T-helper 17 cell (primary cell): Measurements from ENCODE around the gene TRMT2A. TPM values are rescaled to one million over a fixed set of nuclear protein-coding genes. Genes with fewer than 3 reads are reported as not detected.

Source experiments
- ATAC-seq: fragments of 150-1000 bp; cut with Tn5 transposase; 2 replicates; pipeline ENCODE4 v1.10.0; 2021; ENCODE audit warnings: mild to moderate bottlenecking, moderate library complexity
- DNase-seq, 3 donors: peaks; one replicate each; pipeline versions ENCODE4 v3.0.0 to v3.0.0-alpha.2; 2020 to 2021
- H3K9me3 ChIP-seq: one replicate; pipeline ENCODE4 v1.7.0; 2013; ENCODE audit warnings: low read length, mild to moderate bottlenecking; ENCODE audit not compliant: control insufficient read depth, poor library complexity, severe bottlenecking
- H3K27ac Mint-ChIP-seq: one replicate; pipeline ENCODE4 v1.8.0; 2022; ENCODE audit warnings: mild to moderate bottlenecking, moderate library complexity, mixed read lengths
- H3K27me3 Mint-ChIP-seq: one replicate; pipeline ENCODE4 v1.8.0; 2022; ENCODE audit warnings: mixed read lengths
- H3K36me3 Mint-ChIP-seq: one replicate; pipeline ENCODE4 v1.8.0; 2022; ENCODE audit warnings: low read depth, mixed read lengths
- H3K4me1 Mint-ChIP-seq: one replicate; pipeline ENCODE4 v1.8.0; 2022; ENCODE audit warnings: mild to moderate bottlenecking, mixed read lengths
- H3K4me3 Mint-ChIP-seq: one replicate; pipeline ENCODE4 v1.8.0; 2022; ENCODE audit warnings: mild to moderate bottlenecking, moderate library complexity, mixed read lengths
- total RNA-seq, 4 donors: library from RNA in 2 of 4; stranded (reverse) in 2 of 4; gene quantifications; one replicate each; pipeline ENCODE4 v1.2.3 and lab custom pipeline; 2022 to 2026

The TRMT2A gene
- total RNA-seq, 2 donors from 2014 or later = 77.1 to 85.5 TPM

DNA sequence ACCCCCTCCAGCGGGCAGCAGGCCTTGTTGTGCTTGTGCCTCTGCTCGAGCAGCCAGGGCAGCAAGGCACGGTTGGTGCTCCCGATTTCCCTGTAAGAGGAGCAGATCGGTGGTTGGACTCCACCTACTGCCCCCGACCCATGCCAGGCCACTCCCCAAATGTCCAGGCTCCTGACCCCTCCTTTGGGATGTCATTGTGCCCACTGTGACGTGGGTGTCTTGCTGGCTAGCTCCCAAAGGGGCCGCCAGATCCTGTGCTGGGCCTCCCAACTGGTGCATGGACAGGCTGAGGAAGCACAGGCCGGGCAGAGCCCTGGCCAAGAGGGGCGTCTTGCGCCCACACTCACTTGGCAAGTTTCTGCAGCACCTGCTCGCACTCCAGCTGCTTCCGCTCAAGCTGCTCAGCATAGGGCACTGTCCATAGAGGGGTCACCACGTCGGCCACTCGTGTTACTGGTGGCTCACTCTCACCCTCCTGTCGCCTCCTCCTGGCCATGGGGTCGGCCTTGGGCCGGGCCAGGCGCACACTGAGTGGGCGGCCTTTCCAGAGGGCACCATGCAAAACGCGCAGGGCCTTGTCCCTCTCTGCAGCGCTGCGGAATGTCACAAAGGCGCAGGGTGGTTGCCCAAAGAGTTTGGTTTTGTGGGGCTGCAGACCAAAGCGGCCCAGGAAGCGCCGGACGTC, 1.2 kb downstream of the TRMT2A start, which contains the start of gene RANBP1:
TSS of gene RANBP1 (plus strand) at position 414 of the 685 bp plus-strand sequence. CDS start at position 495, 81 bp downstream.
- ATAC-seq = no peak
- no peak for DNase-seq
- no peaks in the 10 kb centered on the region for H3K9me3 ChIP-seq
- peak within 1 kb of the TSS; percentile 79 for H3K27ac Mint-ChIP-seq
- no peaks in the 10 kb centered on the region for H3K27me3 Mint-ChIP-seq
- H3K36me3 Mint-ChIP-seq = peaks cover 2% of the 10 kb centered on the region
- peaks cover 20% of the 10 kb centered on the region for H3K4me1 Mint-ChIP-seq
- peak within 1 kb of the TSS; percentile 92 for H3K4me3 Mint-ChIP-seq

DNA sequence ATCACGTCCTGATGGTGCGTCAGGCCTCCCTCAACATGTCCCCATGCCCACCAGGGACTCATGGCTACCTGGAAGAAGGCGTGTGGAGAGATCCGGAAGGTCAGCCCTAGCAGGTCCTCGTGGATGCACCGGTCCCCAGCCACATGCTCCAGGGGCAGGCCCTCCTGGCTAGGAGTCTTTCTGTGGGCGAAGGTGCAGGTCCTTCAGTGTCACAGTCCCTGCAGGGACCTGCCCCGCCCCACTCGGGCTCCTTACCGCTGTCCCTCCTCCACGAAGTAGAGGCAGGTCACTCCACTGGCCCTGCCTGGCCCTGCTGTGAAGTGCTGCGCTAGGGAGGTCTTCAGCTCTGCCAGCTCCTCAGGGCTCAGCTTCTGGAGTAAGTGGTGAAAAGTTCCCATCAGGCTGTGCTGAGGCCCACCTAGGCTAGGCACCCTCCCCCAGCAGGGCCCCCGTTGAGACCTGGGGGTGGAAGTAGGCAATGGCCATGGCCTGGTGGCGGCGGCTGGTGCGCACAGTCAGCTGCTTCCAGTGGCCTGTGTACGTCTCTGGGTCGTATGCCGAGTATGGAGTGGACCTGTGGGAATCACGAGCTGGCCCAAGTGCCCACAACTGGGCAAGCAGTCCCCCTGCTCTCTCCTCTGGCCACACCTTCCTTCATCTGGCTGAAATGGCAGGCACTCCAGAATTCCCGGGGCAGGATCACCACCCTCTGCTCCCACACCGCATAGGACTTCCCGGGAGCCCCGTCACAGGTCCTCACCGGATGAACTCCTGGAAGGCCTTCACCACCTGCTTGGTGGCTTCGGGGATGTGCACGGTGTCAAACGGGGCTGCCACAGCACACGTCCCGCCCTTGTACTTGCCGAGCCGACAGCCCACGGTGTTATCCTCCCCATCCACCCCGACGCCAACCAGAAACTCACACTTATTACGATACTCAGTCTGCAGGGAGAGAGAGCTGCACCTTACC, 2.2 kb downstream of the TRMT2A start:
- H3K9me3 ChIP-seq = no peaks in the 10 kb centered on the region
- H3K4me1 Mint-ChIP-seq = peaks cover 20% of the 10 kb centered on the region
- DNase-seq (no peak), ATAC-seq (no peak)
- H3K4me3 Mint-ChIP-seq = peak overlapping the region; percentile 59
- peak overlapping the region; percentile 79 for H3K27ac Mint-ChIP-seq
- H3K36me3 Mint-ChIP-seq = peaks cover 2% of the 10 kb centered on the region
- H3K27me3 Mint-ChIP-seq = no peaks in the 10 kb centered on the region

DNA sequence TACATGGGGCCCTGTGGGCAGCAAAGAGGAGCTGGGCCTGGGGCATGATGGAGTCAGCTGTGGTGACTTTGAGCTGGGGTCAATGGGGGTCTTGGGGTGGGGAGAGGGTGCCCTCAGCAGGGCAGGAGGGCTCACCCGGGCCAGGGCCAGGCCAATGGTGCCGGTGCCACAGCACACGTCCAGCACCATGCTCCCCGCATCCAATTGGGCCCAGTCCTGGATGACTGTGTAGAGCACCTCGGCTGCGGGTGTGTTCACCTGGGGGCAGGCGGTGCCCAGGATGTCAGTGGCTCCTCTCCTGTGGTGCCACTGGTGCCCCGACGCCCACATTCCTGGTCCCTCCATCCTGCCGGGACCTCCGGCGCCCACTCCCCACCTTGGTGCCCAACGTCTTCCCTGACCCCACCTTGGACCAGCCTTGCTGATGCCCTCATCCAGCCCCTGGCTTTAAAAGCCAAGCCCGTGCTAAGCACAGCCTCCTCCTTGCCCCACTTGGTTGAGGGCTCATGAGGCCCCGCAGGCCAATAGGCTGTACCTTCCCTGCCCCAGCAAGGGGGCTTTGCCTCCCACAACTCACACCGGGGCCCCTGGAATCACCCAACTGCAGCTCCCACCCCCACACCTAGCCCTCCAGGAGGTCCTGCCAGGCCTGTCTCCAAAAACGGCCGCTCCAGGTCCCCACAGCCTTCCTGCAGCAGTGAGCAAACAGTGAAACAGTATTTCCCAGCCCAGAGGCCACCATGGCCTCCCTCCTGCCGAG, 3.3 kb downstream of the TRMT2A start:
- Mint-ChIP-seq H3K27ac (no peak overlapping the region), H3K36me3 (peaks cover 3% of the 10 kb centered on the region), H3K4me3 (no peak overlapping the region), H3K27me3 (no peaks in the 10 kb centered on the region), H3K4me1 (peaks cover 16% of the 10 kb centered on the region)
- no peak for DNase-seq
- no peaks in the 10 kb centered on the region for H3K9me3 ChIP-seq
- ATAC-seq = no peak

DNA sequence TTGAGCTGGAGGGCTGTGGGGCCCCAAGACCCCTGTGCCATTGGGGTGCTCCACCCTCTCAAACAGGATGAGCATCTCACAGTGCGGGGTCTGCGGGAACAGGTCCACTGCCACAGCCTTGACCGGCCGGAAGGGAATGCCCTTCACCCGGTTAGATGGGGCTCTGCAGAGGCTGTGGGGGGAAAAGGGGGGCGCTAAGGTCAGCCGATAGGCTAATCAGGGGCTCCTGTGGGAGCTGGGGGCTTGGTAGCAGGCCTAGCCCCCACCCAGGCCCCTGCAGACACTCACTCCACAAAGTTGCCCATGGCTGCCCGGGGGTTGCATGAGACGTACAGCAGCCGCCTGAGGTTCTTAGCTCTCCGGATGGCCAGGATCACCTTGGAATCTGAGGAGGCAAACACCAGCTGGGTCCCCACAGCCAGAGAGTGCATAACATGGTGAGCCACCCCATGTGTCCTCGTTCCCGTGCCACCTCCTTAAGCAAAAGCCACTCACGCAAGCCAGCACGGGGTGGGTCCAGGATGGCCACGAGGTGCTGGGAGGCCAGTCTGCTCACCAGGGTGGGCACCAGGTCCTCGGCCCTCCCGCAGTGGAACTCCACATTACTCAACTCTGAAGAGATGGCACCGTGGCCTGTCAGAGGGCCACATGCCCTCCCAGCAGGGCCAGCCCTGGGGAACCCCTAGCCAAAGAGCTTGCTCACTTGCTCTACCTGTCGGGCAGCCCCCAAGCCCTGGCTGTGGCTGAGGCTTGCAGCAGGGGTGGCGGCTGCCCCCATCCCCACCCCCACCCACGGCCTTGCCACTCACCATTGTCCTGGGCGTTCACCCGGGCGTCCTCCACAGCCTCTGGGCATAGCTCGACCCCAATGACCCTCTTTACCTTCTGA, 4.2 kb downstream of the TRMT2A start:
- Mint-ChIP-seq H3K27me3 (no peaks in the 10 kb centered on the region), H3K4me3 (no peak overlapping the region), H3K4me1 (peaks cover 11% of the 10 kb centered on the region), H3K27ac (no peak overlapping the region), H3K36me3 (peaks cover 4% of the 10 kb centered on the region)
- DNase-seq (no peak), ATAC-seq (no peak)
- no peaks in the 10 kb centered on the region for H3K9me3 ChIP-seq

DNA sequence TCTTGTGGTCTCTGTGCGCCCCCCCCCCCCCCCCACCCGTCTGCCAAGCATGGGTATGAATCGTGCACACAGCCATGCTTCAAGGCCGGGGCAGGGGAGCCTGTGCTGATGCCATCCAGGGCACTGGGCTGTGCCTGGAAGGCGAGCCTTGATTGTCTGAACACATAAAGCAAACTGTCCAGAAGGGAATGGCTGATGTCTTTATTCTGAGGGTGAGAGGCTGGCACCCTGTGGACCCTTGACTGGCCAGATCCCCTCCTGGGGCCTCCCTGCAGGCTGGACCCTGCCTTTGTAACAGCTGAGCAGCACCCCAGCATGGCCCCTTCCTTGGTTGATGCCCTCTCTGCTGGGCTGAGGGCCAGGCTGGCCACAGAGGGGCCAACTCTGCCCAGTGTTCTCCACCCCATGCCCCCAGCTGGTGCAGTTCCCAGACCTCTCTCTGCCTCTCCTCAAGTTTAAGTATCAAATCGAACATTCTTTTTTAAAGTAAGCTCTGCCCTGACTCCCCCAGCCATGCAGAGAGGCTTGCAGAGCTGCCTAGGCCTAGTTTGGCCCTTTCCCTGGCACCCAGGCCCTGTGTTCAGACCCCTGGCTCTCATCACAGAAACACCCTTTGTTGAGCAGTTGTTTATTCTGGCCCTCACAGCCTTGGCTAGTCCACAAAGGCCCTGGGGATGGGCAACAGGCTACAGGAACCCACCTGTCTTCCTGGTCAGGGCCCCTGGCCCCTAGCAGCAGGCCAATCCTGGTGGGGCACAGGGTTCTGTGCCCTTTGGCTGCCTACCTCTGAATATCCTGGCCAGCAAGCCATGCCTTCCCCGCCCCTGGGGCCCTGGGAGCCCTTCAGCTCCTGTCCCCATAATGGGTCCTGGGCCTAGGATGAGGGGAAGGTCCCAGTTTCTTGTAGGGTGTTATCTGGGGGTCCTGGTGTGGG, 5.1 kb downstream of the TRMT2A start:
- Mint-ChIP-seq H3K36me3 (peaks cover 4% of the 10 kb centered on the region), H3K4me3 (no peak overlapping the region), H3K4me1 (peaks cover 13% of the 10 kb centered on the region), H3K27me3 (no peaks in the 10 kb centered on the region), H3K27ac (no peak overlapping the region)
- ATAC-seq (peak; percentile 7), DNase-seq (no peak)
- H3K9me3 ChIP-seq = no peaks in the 10 kb centered on the region

DNA sequence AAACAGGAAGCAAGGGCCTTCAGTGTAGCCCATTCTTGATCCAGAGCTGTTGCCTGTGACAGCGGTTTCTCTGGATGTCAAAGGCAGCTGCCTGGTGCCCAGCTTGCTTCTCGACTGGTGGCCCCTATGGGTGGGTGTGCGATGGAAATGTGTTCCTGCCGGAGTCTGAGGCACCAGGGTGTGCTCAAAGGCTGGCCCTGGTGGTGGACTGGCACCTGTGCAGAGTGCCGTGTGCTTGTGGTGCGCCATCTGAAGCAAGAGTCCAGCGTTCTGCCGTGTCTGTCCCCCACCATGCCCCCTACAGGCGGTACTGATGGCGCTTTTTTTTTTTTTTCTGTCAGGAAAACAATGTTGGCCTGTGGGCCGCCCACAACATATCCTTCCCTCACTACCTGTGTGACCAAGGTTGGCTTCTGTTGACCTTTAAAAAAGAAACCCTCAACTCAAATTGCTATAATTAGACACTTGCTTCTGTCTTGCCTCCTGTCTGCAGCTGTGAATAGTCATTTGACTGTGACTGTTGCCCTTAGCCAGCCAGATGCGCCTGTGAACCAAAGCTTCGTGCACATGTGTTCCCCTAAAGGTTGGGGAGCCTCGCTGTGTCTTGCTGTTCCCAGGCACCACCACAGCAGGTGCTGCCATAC, 5.9 kb downstream of the TRMT2A start:
- Mint-ChIP-seq H3K27ac (peak overlapping the region; percentile 9), H3K4me3 (no peak overlapping the region), H3K36me3 (peaks cover 4% of the 10 kb centered on the region), H3K4me1 (peaks cover 11% of the 10 kb centered on the region), H3K27me3 (no peaks in the 10 kb centered on the region)
- no peak for DNase-seq
- ATAC-seq = peak; percentile 64
- no peaks in the 10 kb centered on the region for H3K9me3 ChIP-seq

DNA sequence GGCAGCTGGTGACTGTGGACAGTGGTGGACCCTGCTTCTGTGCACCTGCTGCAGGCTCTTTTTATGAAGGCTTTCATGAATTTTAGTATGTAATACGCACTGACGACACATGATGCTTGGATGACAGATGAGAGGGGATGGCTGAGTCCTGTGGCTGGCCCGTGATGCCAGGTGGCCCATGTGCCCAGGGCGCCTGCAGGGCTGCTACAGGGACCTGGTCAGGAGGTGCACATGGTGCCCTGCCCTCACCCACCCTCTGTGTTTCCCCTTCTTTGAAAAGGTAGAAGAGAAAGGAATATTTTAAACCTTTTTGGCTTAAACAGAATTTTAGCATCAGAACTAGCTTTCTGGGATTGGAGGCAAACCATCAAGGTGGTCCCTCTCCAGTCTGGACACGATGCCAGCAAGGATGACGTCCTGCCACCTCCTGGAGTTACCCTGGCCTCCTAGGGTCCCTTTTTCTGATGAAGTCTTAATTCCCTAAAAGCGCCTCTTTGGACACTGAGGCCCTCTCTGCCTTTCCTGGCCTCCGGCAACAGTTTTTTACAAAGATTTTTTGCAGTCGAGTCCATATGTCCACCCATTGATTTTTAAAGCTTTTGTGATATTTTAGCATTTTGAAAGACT, 6.6 kb downstream of the TRMT2A start:
- Mint-ChIP-seq H3K4me3 (no peak overlapping the region), H3K36me3 (peaks cover 4% of the 10 kb centered on the region), H3K27me3 (no peaks in the 10 kb centered on the region), H3K4me1 (peaks cover 11% of the 10 kb centered on the region), H3K27ac (peak overlapping the region; percentile 9)
- no peaks in the 10 kb centered on the region for H3K9me3 ChIP-seq
- ATAC-seq (no peak), DNase-seq (no peak)

DNA sequence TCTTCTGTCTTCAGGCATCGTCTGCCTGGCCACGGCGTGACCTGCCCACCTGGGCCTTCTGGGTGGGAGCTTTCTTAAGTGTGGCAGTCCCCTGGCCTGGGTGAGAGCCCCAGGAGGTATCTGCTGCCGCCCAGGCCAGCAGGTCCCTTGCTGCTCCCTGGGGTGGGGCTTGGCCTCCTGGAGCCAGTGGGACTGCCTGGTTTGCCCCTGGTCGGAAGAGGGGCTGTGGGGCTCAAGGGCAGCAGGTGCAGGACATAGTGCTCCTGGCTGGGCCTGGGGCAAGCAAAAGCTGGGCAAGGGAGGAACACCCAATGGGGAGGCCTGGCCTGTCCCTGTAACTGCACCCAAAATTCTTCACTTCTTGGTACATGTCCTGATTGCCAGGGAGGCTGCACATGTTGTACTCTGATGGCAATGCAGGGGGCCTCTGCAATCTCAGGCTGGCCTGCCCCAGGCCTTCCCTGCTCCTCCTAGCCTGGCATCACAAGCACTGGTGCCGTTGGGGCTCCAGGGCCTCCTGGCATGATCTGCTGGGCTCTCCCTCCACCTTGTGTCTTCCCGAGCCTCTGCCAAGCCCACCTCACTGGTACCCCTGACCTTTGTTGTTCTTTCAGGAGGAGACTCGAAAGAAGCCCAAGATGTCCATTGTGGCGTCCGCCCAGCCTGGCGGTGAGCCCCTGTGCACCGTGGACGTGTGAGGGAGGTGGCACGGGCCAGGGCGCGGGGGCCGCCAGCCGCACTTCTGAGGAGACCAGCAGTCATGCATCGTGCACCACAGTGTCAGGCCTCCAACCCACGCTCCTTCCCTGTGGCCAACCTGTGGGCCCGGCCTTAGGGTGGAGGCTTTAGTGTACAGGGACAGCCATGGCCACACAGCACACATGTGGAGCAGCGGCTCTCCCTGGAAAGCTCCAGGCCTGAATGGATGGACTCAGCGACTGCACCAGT, 7.3 kb downstream of the TRMT2A start:
- DNase-seq (no peak), ATAC-seq (no peak)
- no peaks in the 10 kb centered on the region for H3K9me3 ChIP-seq
- no peak overlapping the region for H3K4me3 Mint-ChIP-seq
- peaks cover 8% of the 10 kb centered on the region for H3K4me1 Mint-ChIP-seq
- no peaks in the 10 kb centered on the region for H3K27me3 Mint-ChIP-seq
- H3K36me3 Mint-ChIP-seq = peaks cover 2% of the 10 kb centered on the region
- H3K27ac Mint-ChIP-seq = no peak overlapping the region

DNA sequence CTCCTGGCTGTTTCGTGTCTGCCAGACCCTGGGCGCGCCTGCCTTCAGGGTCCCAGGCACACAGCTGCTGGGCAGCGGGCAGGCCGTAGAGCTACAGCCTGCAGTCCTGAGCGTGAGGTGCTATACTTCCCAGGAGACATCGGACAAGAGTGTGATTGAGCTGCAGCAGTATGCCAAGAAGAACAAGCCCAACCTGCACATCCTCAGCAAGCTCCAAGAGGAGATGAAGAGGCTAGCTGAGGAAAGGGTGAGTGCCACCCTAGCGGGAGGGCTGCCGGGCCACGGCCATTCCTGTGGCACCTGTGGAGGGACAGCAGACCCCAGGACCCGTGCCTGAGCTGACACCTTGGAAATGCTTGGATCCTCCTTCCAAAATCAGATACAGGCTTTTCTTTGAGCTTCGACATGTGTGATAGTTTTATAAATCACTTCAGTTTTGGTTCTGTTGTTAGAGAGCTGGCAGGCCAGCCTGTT, 8.2 kb downstream of the TRMT2A start:
- no peaks in the 10 kb centered on the region for H3K27me3 Mint-ChIP-seq
- no peak for DNase-seq
- peaks cover 8% of the 10 kb centered on the region for H3K4me1 Mint-ChIP-seq
- ATAC-seq = no peak
- H3K4me3 Mint-ChIP-seq = no peak overlapping the region
- H3K9me3 ChIP-seq = no peaks in the 10 kb centered on the region
- H3K27ac Mint-ChIP-seq = no peak overlapping the region
- peaks cover 2% of the 10 kb centered on the region for H3K36me3 Mint-ChIP-seq
